Measurements from ENCODE around the gene RABL2A.
"Not testable (repeated sequence)": the region's sequence is repeated elsewhere in the genome, so short reads cannot be mapped to it uniquely, and the experiment has no call there.

The RABL2A gene

DNA sequence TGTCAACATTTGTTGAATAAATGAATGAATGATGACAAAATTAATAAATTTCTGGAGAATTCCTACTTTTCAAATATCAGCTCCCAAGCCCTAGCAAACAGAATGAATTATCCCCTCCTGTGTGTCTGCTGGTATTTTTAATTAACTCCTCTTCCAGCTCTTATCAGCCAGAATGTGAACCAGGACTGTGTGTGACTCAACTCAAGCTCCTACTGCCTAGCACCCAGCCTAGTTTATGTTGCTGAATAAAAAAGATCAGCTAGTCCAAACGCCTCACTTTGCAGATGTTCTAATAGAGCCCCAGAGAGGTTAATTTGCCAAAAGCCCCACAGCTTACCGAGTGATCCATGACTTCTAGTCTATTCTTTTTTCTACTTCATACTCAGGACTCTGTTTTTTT is 50.3 kb downstream of the RABL2A start:
- no peak for DNase-seq (ENCODE audit: low read depth)
- TF ChIP-seq, protein P1, sequence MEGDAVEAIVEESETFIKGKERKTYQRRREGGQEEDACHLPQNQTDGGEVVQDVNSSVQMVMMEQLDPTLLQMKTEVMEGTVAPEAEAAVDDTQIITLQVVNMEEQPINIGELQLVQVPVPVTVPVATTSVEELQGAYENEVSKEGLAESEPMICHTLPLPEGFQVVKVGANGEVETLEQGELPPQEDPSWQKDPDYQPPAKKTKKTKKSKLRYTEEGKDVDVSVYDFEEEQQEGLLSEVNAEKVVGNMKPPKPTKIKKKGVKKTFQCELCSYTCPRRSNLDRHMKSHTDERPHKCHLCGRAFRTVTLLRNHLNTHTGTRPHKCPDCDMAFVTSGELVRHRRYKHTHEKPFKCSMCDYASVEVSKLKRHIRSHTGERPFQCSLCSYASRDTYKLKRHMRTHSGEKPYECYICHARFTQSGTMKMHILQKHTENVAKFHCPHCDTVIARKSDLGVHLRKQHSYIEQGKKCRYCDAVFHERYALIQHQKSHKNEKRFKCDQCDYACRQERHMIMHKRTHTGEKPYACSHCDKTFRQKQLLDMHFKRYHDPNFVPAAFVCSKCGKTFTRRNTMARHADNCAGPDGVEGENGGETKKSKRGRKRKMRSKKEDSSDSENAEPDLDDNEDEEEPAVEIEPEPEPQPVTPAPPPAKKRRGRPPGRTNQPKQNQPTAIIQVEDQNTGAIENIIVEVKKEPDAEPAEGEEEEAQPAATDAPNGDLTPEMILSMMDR (IDR thresholded peaks at IDR 0.05; ENCODE audit: low read depth, low read length): no peak
- TF ChIP-seq POLR2A (IDR thresholded peaks at IDR 0.05; ENCODE audit: extremely low read depth, insufficient read length) (no peak), MYC (IDR thresholded peaks at IDR 0.05; ENCODE audit: low read depth, low read length) (no peak)
- TF ChIP-seq, protein P2, sequence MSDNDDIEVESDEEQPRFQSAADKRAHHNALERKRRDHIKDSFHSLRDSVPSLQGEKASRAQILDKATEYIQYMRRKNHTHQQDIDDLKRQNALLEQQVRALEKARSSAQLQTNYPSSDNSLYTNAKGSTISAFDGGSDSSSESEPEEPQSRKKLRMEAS (IDR thresholded peaks at IDR 0.05; ENCODE audit: low read depth, low read length): no peak
- H3K4me3 ChIP-seq (ENCODE audit: low read depth, low read length): no peak overlapping the region

DNA sequence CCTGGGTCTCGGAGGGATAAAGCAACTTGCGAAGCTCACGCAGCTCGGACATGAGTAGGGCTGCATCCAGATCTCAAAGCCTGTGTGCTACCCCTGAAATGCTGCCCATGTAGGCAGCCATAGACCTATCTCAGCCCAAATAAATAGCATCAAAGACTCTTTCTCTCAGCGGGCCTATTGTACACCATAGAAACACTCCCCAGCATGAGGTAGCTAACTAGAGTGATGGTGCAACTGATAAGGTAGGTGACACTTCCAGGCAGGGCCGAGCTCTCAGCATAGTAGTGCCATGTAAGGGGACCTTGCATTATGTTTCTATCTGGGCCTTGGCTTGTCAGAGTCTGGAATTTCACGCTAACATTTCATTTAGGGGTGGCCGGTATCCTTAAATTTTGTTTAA is 52.4 kb downstream of the RABL2A start:
- TF ChIP-seq, protein P1 (IDR thresholded peaks at IDR 0.05; ENCODE audit: low read depth, low read length): no peak
- TF ChIP-seq, protein P2 (IDR thresholded peaks at IDR 0.05; ENCODE audit: low read depth, low read length): no peak
- TF ChIP-seq MYC (IDR thresholded peaks at IDR 0.05; ENCODE audit: low read depth, low read length): no peak
- no peak for TF ChIP-seq POLR2A (IDR thresholded peaks at IDR 0.05; ENCODE audit: extremely low read depth, insufficient read length)
- DNase-seq (ENCODE audit: low read depth): no peak
- no peak overlapping the region for H3K4me3 ChIP-seq (ENCODE audit: low read depth, low read length)

DNA sequence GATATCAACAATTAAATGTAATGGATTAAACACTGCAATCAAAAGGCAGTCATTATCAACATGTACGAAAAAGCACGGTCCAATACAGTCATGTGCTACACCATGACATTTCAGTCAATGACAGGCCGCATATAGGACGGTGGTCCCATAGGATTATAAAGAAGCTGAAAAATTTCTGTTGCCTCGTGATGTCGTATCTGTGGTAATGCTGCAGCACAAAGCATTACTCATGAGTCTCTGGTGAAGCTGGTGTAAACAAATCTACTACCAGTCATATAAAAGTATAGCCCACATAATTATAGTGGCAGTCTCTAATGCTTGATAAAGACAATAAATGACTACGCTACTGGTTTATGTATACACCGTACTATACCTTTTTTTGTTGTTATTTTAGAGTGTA is 58.4 kb downstream of the RABL2A start:
- no peak for TF ChIP-seq POLR2A (IDR thresholded peaks at IDR 0.05; ENCODE audit: extremely low read depth, insufficient read length)
- no peak for TF ChIP-seq MYC (IDR thresholded peaks at IDR 0.05; ENCODE audit: low read depth, low read length)
- TF ChIP-seq, protein P2 (IDR thresholded peaks at IDR 0.05; ENCODE audit: low read depth, low read length): no peak
- TF ChIP-seq, protein P1 (IDR thresholded peaks at IDR 0.05; ENCODE audit: low read depth, low read length): no peak
- no peak for DNase-seq (ENCODE audit: low read depth)
- no peak overlapping the region for H3K4me3 ChIP-seq (ENCODE audit: low read depth, low read length)

DNA sequence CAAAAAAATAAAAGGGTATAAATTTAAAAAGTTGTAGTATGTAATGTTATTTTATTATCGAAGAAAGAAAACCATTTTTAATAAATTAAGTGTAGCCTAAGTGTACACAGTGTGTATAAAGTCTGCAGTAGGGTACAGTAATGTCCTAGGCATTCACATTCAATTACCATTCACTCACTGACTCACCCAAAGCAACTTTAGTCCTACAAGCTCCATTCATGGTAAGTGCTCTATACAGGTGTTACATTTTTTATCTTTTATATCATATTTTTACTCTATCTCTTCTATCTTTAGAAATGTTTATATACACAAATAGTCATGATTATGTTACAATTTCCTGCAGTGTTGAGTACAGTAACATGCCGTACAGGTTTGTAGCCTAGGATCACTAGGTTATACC is 59.5 kb downstream of the RABL2A start:
- TF ChIP-seq, protein P2 (IDR thresholded peaks at IDR 0.05; ENCODE audit: low read depth, low read length): no peak
- TF ChIP-seq, protein P1 (IDR thresholded peaks at IDR 0.05; ENCODE audit: low read depth, low read length): no peak
- no peak for TF ChIP-seq MYC (IDR thresholded peaks at IDR 0.05; ENCODE audit: low read depth, low read length)
- TF ChIP-seq POLR2A (IDR thresholded peaks at IDR 0.05; ENCODE audit: extremely low read depth, insufficient read length): no peak
- DNase-seq (ENCODE audit: low read depth): no peak
- no peak overlapping the region for H3K4me3 ChIP-seq (ENCODE audit: low read depth, low read length)

DNA sequence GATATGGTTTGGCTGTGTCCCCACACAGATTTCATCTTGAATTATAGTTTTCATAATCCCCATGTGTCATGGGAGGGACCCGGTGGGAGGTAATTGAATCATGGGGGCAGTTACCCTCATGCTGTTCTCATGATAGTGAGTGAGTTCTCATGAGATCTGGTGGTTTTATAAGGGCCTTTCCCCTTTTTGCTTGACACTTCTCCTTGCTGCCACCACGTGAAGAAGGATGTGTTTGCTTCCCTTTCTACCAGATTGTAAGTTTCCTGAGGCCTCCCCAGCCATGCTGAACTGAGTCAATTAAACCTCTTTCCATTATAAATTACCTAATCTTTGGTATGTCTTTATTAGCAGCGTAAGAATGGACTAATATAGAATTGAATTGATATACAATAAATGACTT is 63.8 kb downstream of the RABL2A start:
- H3K4me3 ChIP-seq (ENCODE audit: low read depth, low read length): not testable (repeated sequence)
- DNase-seq (ENCODE audit: low read depth): peak; percentile 49
